Stimulated activated naive CD8-positive, alpha-beta T cell treated with anti-CD3 and anti-CD28 coated beads, Interleukin-15, amount 100 ng/mL, for 72 hours (primary cell): Measurements from ENCODE around the gene DDX28.
"Not testable (repeated sequence)": the region's sequence is repeated elsewhere in the genome, so short reads cannot be mapped to it uniquely, and the experiment has no call there.

Experiments
- ATAC-seq: fragments of 150-1000 bp; cut with Tn5 transposase; 2 replicates; pipeline ENCODE4 v1.10.0; 2021; ENCODE audit warnings: mild to moderate bottlenecking, moderate library complexity
- DNase-seq, 2 donors: peaks; one replicate each; pipeline ENCODE4 v3.0.0; 2021 to 2022
- H3K27ac Mint-ChIP-seq, 2 donors: one replicate each; pipeline ENCODE4 v1.8.0; 2022; ENCODE audit warnings: mild to moderate bottlenecking in 2 of 2, mixed read lengths in 2 of 2, moderate library complexity in 2 of 2
- H3K27me3 Mint-ChIP-seq: one replicate; pipeline ENCODE4 v1.8.0; 2022; ENCODE audit warnings: mixed read lengths
- H3K4me1 Mint-ChIP-seq: one replicate; pipeline ENCODE4 v1.8.0; 2022; ENCODE audit warnings: mild to moderate bottlenecking, mixed read lengths
- H3K4me3 Mint-ChIP-seq, 2 donors: one replicate each; pipeline ENCODE4 v1.8.0; 2022; ENCODE audit warnings: mild to moderate bottlenecking in 2 of 2, mixed read lengths in 2 of 2, moderate library complexity in 1 of 2
- H3K9me3 Mint-ChIP-seq, 2 donors: one replicate each; pipeline ENCODE4 v1.8.0; 2022; ENCODE audit warnings: mixed read lengths in 2 of 2

DDX28 gene

GRCh38 chr16:68049449-68049848, 26.4 kb upstream of the DDX28 start:
- no peaks in the 10 kb centered on the region for H3K4me1 Mint-ChIP-seq
- H3K27me3 Mint-ChIP-seq, result no peaks in the 10 kb centered on the region
- DNase-seq (no peak), ATAC-seq (no peak)
- no peaks in the 10 kb centered on the region for H3K9me3 Mint-ChIP-seq
- no peak overlapping the region for H3K4me3 Mint-ChIP-seq
- no peak overlapping the region for H3K27ac Mint-ChIP-seq

GRCh38 chr16:68047987-68048386, 25.0 kb upstream of the DDX28 start:
- Mint-ChIP-seq H3K27me3 (no peaks in the 10 kb centered on the region), H3K27ac (no peak overlapping the region), H3K4me3 (no peak overlapping the region), H3K4me1 (no peaks in the 10 kb centered on the region), H3K9me3 (no peaks in the 10 kb centered on the region)
- DNase-seq (no peak), ATAC-seq (no peak)

DNA sequence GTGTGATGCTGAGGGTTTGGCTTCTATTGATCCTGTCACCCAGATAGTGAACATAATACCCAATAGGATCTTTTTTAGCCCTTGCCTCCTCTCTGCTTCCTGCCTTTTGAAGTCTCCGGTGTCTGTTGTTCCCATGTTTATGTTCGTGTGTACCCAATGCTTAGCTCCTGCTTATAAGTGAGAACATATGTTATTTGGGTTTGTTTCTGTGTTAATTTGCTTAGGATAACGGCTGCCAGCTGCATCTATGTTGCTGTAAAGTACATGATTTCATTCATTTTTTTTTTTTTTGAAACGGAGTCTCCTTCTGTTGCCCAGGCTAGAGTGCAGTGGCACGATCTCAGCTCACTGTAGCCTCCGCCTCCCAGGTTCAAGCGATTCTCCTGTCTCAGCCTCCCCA, 23.1 kb upstream of the DDX28 start:
- DNase-seq (no peak), ATAC-seq (no peak)
- Mint-ChIP-seq H3K9me3 (no peaks in the 10 kb centered on the region), H3K27ac (peak overlapping the region in 1 of 2 donors; percentile 29), H3K27me3 (no peaks in the 10 kb centered on the region), H3K4me3 (no peak overlapping the region), H3K4me1 (no peaks in the 10 kb centered on the region)

DNA sequence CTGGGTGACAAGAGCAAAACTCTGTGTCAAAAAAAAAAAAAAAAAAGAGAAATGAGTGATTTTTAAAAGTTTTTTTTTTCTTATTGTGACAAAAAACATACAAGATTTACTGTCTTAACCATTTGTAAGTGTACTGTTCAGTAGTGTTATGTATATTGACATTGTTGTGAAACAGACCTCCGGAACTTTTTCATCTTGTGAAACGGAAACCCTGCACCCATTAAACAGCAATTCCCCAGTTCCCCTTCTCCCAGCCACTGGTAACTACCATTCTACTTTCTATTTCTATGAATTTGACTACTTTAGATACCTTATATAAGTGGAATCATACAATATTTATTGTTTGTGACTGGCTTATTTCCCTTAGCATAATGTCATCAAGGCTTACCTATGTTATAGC, 18.8 kb upstream of the DDX28 start:
- ATAC-seq (no peak), DNase-seq (no peak)
- Mint-ChIP-seq H3K27ac (no peak overlapping the region), H3K4me1 (peaks cover 15% of the 10 kb centered on the region), H3K9me3 (no peaks in the 10 kb centered on the region), H3K4me3 (no peak overlapping the region), H3K27me3 (no peaks in the 10 kb centered on the region)

- DNase-seq, result peak; percentile 88 to 91
- H3K27me3 Mint-ChIP-seq, result no peaks in the 10 kb centered on the region
- no peak overlapping the region for H3K27ac Mint-ChIP-seq
- peak; percentile 100 for ATAC-seq
- H3K9me3 Mint-ChIP-seq, result no peaks in the 10 kb centered on the region
- peaks cover 19% of the 10 kb centered on the region for H3K4me1 Mint-ChIP-seq
- H3K4me3 Mint-ChIP-seq, result no peak overlapping the region
These were observed 17.7 kb upstream of the DDX28 start for GRCh38 chr16:68040506-68041288.

DNA sequence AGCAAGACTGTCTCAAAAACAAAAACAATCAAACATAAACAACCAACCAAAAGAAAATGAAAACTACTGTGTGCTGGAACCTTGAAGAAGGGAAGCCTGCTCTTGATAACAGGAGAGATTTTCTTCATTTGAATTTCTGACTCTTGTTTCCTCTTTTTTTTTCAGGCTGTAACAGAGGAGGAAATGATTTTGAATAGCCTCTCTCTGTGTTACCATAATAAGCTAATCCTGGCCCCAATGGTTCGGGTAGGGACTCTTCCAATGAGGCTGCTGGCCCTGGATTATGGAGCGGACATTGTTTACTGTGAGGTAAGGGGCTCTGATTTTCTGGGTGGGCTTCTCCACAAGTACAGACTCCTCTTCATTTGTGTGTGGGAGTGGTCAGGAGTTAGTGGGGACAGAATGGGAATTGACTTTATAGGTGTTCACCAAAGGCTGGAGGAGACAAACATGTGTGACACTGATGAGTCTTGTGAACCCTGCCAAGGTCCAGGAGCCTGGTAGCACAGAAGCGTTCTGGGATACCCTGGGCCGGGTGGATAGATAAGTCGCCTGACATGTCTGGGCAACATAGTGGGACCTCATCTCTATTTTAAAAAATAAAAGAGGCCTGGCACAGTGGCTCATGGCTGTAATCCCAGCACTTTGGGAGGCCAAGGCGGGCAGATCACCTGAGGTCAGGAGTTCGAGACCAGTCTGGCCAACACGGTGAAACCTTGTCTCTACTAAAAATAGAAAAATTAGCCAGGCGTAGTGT, 15.0 kb upstream of the DDX28 start:
- H3K4me1 Mint-ChIP-seq, result peaks cover 19% of the 10 kb centered on the region
- H3K27me3 Mint-ChIP-seq, result no peaks in the 10 kb centered on the region
- no peaks in the 10 kb centered on the region for H3K9me3 Mint-ChIP-seq
- ATAC-seq (no peak), DNase-seq (no peak)
- no peak overlapping the region for H3K4me3 Mint-ChIP-seq
- peak overlapping the region in 1 of 2 donors; percentile 24 for H3K27ac Mint-ChIP-seq

DNA sequence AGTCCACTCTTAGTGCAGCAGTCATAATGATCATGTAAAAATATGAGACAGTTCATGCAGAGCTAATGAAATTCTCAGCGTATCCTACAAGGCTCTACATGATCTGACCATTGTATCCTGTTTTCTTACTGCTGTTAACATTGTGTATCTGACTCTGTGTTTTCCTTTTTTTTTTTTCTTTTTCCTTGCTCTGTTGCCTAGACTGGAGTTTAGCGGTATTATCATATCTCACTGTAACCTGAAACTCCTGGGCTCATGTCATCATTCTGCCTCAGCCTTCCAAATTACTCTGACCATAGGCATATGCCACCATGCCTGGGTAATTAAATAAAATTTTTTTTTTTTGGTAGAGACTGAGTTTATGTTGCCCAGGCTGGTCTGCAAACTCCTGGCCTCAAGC, 12.2 kb upstream of the DDX28 start:
- H3K4me1 Mint-ChIP-seq, result peaks cover 24% of the 10 kb centered on the region
- DNase-seq, result no peak
- ATAC-seq, result no peak
- H3K27ac Mint-ChIP-seq, result peak overlapping the region in 1 of 2 donors; percentile 60
- no peaks in the 10 kb centered on the region for H3K9me3 Mint-ChIP-seq
- H3K27me3 Mint-ChIP-seq, result no peaks in the 10 kb centered on the region
- H3K4me3 Mint-ChIP-seq, result no peak overlapping the region

DNA sequence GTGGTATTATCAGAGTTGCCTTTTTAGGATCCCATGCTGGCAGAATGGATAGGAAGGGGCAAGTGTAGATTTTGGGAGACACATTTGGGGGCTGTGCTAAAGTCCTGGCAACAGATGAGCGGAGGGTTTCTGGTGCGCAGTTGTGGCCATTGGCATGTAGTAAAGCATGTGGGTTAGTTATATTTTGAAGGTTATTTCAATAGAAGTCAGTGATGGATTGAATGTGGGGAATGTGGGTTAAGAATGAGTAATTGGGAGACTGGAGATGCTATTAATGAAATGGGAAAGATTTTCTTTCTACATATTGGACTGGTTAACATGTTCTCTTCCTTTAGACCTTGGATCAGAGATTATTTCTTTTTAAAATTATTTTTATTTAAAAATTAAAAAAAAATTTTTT, 10.1 kb upstream of the DDX28 start:
- peaks cover 17% of the 10 kb centered on the region for H3K4me1 Mint-ChIP-seq
- DNase-seq (no peak), ATAC-seq (no peak)
- H3K27ac Mint-ChIP-seq, result peak overlapping the region in 1 of 2 donors; percentile 28
- H3K9me3 Mint-ChIP-seq, result no peaks in the 10 kb centered on the region
- H3K4me3 Mint-ChIP-seq, result no peak overlapping the region
- H3K27me3 Mint-ChIP-seq, result no peaks in the 10 kb centered on the region

- peak overlapping the region in 1 of 2 donors; percentile 37 for H3K27ac Mint-ChIP-seq
- DNase-seq (no peak), ATAC-seq (peak; percentile 83)
- no peaks in the 10 kb centered on the region for H3K9me3 Mint-ChIP-seq
- no peaks in the 10 kb centered on the region for H3K27me3 Mint-ChIP-seq
- H3K4me1 Mint-ChIP-seq, result peaks cover 16% of the 10 kb centered on the region
- H3K4me3 Mint-ChIP-seq, result no peak overlapping the region
These were observed 8.9 kb upstream of the DDX28 start for GRCh38 chr16:68031951-68032350.

DNA sequence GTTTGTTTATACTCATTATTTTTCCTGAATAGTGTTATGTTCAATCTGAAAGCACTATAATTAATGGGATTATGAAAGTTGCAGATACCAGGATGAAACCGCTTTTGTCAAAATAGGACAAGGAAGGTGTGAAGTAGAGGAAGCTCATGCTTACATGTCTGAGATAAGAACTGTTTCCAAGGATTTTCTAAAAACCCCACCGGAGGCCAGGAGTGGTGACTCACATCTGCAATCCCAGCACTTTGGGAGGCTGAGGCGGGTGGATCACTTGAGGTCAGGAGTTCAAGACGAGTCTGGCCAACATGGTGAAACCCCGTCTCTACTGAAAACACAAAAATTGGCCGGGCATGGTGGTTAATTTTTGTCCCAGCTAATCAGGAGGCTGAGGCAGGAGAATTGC, 7.1 kb upstream of the DDX28 start:
- not testable (repeated sequence) for H3K27ac Mint-ChIP-seq, DNase-seq, H3K4me3 Mint-ChIP-seq, H3K9me3 Mint-ChIP-seq, H3K27me3 Mint-ChIP-seq, ATAC-seq
- H3K4me1 Mint-ChIP-seq, result peaks cover 10% of the 10 kb centered on the region

- no peak for ATAC-seq
- H3K9me3 Mint-ChIP-seq, result no peaks in the 10 kb centered on the region
These were observed 6.0 kb upstream of the DDX28 start for GRCh38 chr16:68028996-68029395.

DNA sequence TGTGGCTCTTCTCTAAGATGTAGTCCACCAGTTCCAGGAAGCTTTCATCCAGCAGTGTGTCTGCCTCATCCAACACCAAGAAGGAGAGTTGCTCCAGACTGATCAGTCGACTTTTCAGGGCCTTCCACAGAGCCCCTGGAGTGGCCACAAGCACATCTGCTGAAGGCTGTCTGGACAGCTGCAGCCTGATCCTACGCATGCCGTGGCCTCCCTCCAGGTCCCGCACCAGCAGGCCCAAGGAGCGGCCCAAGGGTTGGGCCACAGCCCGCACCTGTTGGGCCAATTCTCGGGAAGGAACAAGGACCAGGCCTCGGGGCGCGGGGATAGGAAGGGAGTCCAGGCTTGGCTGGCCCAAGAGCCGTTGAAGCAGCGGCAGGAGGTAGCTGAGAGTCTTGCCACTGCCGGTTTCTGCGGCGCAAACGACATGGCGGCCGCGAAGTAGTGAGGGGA, 729 bp downstream of the DDX28 start:
- Mint-ChIP-seq H3K27me3 (no peaks in the 10 kb centered on the region), H3K4me3 (peak overlapping the region; percentile 97 to 98), H3K4me1 (peaks cover 26% of the 10 kb centered on the region), H3K27ac (peak overlapping the region; percentile 97 to 98), H3K9me3 (no peaks in the 10 kb centered on the region)
- DNase-seq (peak in 1 of 2 donors; percentile 11), ATAC-seq (peak; percentile 8)

More at GRCh38 chr16:68028996-68029395, 6.0 kb upstream of the DDX28 start:
- no peak overlapping the region for H3K4me3 Mint-ChIP-seq
- no peaks in the 10 kb centered on the region for H3K27me3 Mint-ChIP-seq
- H3K4me1 Mint-ChIP-seq, result peaks cover 16% of the 10 kb centered on the region
- H3K27ac Mint-ChIP-seq, result no peak overlapping the region
- no peak for DNase-seq

DNA sequence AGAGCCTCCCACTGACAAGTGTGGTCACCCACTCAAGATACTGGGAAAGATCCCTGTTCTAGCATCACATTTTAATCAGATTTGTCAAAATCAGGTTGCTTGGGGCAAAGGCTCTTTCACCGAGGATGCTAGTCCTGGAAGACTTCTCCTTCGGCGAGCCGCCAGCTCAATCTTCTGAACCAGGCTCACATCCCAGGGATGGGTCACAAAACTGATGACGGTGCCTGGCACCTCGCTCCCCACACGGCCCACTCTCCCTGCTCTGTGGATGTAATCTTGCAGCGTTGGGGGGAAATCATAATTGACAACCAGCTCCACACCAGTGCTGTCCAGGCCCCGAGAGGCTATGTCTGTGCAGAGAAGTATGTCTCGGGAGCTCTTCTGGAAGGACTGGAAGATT, 1.5 kb downstream of the DDX28 start:
- H3K27ac Mint-ChIP-seq, result peak overlapping the region in 1 of 2 donors; percentile 59
- peak overlapping the region; percentile 97 to 98 for H3K4me3 Mint-ChIP-seq
- H3K9me3 Mint-ChIP-seq, result no peaks in the 10 kb centered on the region
- H3K4me1 Mint-ChIP-seq, result peaks cover 26% of the 10 kb centered on the region
- H3K27me3 Mint-ChIP-seq, result no peaks in the 10 kb centered on the region
- ATAC-seq, result no peak
- no peak for DNase-seq

DNA sequence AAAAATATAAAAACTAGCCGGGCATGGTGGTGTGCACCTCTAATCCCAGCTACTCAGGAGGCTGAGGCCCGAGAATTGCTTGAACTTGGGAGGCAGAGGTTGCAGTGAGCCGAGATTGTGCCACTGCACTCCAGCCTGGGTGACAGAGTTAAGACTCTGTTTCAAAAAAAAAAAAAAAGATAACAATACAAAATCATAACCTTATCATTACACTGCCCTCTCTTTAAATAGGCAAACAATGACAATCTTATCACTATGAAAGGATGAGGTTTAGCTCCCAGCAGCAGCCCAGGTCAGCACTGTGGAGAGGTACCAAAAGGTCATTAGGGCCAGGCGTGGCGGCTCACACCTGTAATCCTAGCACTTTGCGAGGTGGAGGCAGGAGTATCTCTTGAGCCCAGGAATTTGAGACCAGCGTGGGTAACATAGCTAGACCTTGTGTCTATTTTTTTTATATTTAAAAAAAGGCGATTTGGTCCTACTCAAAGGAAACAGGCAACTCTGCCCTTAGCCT, 3.8 kb downstream of the DDX28 start:
- H3K9me3 Mint-ChIP-seq, result no peaks in the 10 kb centered on the region
- DNase-seq (no peak), ATAC-seq (no peak)
- no peaks in the 10 kb centered on the region for H3K27me3 Mint-ChIP-seq
- H3K27ac Mint-ChIP-seq, result no peak overlapping the region
- H3K4me3 Mint-ChIP-seq, result no peak overlapping the region
- peaks cover 27% of the 10 kb centered on the region for H3K4me1 Mint-ChIP-seq

DNA sequence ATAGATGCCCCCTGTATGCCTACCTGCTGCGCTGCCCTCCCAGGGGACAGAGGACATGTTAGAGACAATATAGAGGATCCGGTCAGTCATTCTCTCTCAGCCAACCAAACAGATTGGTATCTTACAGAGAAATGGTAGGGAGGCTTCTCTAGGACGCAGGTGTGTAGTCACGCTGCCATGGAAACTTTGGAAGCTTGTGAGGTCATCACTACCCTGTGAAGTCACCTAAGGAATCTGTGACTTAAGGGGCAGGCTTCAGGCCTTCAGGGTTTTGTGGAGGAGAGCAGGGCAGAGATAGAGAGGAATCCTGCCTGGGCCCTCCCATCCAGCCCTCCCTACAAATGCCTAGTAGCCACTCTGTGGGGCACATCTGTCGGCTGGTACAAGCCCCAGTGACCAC, 7.4 kb downstream of the DDX28 start, which contains the start of gene DPEP2NB:
Gene DPEP2NB, minus strand, starts transcription at position 231 of the 400 bp plus-strand sequence. Its CDS starts 141 bp downstream, at position 90.
- ATAC-seq (no peak), DNase-seq (no peak)
- H3K9me3 Mint-ChIP-seq, result no peaks in the 10 kb centered on the region
- H3K27me3 Mint-ChIP-seq, result no peaks in the 10 kb centered on the region
- H3K4me1 Mint-ChIP-seq, result peaks cover 18% of the 10 kb centered on the region
- no peak within 1 kb of the TSS for H3K27ac Mint-ChIP-seq
- H3K4me3 Mint-ChIP-seq, result no peak within 1 kb of the TSS

DNA sequence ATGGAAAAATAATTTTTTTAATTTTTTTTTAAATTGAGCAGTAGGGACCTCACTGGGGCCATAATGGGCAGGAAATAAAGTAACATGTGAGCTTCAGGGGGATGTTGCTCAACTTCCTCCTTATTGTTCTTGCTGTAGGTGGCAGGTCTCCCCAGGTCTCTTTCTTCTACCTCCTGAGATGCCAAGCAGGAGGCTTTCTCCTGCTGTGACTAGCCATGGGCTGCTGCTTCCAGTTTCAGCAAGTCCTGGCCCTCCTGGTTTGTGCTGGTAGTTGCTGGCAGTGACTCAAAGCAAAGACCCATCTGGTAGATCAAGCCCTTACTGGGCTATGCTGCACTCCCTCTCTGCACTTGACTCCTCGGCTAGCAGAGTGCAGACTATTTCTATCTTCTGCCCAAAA, 9.6 kb downstream of the DDX28 start:
- peak; percentile 15 for ATAC-seq
- Mint-ChIP-seq H3K4me1 (peaks cover 18% of the 10 kb centered on the region), H3K27ac (peak overlapping the region in 1 of 2 donors; percentile 81), H3K4me3 (no peak overlapping the region), H3K9me3 (no peaks in the 10 kb centered on the region), H3K27me3 (no peaks in the 10 kb centered on the region)
- no peak for DNase-seq
